ENCODE data around the gene CCL25. TPM values are rescaled to one million over a fixed set of nuclear protein-coding genes. Genes with fewer than 3 reads are reported as not detected.

The CCL25 gene, protein sequence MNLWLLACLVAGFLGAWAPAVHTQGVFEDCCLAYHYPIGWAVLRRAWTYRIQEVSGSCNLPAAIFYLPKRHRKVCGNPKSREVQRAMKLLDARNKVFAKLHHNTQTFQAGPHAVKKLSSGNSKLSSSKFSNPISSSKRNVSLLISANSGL
- total RNA-seq (2012; rRNA removed) (not detected in 2 replicates), polyA plus RNA-seq (2012; rRNA removed) (not detected in 2 replicates), Bru-seq, nascent RNA (percentile 20 among the genes with signal in this experiment), BruChase-seq, experiment 1, labeled RNA remaining after a 6-hour chase (percentile 36 among the genes with signal in this experiment), BruChase-seq, experiment 2, labeled RNA remaining after a 2-hour chase (percentile 20 among the genes with signal in this experiment)
- polyA plus RNA-seq (2012; cell fraction: cytosol; rRNA removed) = not detected in 2 replicates
- polyA plus RNA-seq (2012; cell fraction: nucleus; rRNA removed; ENCODE audit: low replicate concordance) = 0.16 and 0.25 TPM in 2 replicates
- long read RNA-seq = 0 reads

GRCh38 chr19:8052464-8052859 is at the start of gene CCL25:
CCL25 (plus strand) TSS chr19:8052760; CDS start chr19:8053050, 290 bp downstream.
- H3K14ac ChIP-seq (replicated peaks; ENCODE audit: low read depth, low read length) = no peak within 1 kb of the TSS
- CTCF ChIA-PET = no interaction called here
- peaks cover 17% of the 10 kb centered on the region; the same call in 1 of the 2 replicates for H3K27me3 ChIP-seq (ENCODE audit: control insufficient read depth, insufficient read depth, low read length)
- no peak within 1 kb of the TSS for H3K9ac ChIP-seq (ENCODE audit: low read depth, low read length)
- in situ Hi-C loops (cut with MboI; ENCODE audit: low sequenced_read_pairs) (no loop called here), intact Hi-C loops (cut with micrococcal nuclease) (no loop called here), dilution Hi-C loops (cut with HindIII; ENCODE audit: low sequenced_read_pairs, unreplicated experiment) (no loop called here)
- no peak within 1 kb of the TSS for H3K18ac ChIP-seq (ENCODE audit: low read depth, low read length)
- no peak within 1 kb of the TSS for H3K4ac ChIP-seq (ENCODE audit: low read depth, low read length)
- no peak within 1 kb of the TSS for H4K5ac ChIP-seq (ENCODE audit: low read depth, low read length)
- POLR2A ChIA-PET (ENCODE audit: unreplicated experiment) = no interaction called here
- no peak within 1 kb of the TSS for H4K91ac ChIP-seq (ENCODE audit: insufficient read depth, low read depth, low read length)
- H3K27ac ChIP-seq (ENCODE audit: insufficient read depth, low read length) = no peak within 1 kb of the TSS
- no peak within 1 kb of the TSS for H2AK9ac ChIP-seq (replicated peaks; ENCODE audit: low read depth, low read length, poor library complexity)
- H3K9me3 ChIP-seq (ENCODE audit: control insufficient read depth, insufficient read depth, low read length) = no peaks in the 10 kb centered on the region
- H2AK5ac ChIP-seq (ENCODE audit: low read depth, low read length) = no peak within 1 kb of the TSS
- H3K4me2 ChIP-seq (ENCODE audit: low read depth, low read length) = no peak within 1 kb of the TSS
- no peak within 1 kb of the TSS for H2BK5ac ChIP-seq (ENCODE audit: low read depth, low read length, poor library complexity, severe bottlenecking)
- no TSS peak for BruUV-seq (replicated peaks)
- no peaks in the 10 kb centered on the region for H4K20me1 ChIP-seq (ENCODE audit: insufficient read depth, low read length)
- no peaks in the 10 kb centered on the region for H3K9me1 ChIP-seq (ENCODE audit: insufficient read depth, low read length)
- peaks cover 2% of the 10 kb centered on the region; the same call in 1 of the 2 replicates for H3K4me1 ChIP-seq (ENCODE audit: control insufficient read depth, insufficient read depth, low read length)
- no peak within 1 kb of the TSS for H2BK15ac ChIP-seq (ENCODE audit: low read depth, low read length)
- ATAC-seq (ENCODE audit: low read depth) = no peak
- H3K56ac ChIP-seq (ENCODE audit: extremely low read depth, insufficient read depth, low read length) = no peak within 1 kb of the TSS
- no peak within 1 kb of the TSS for H2BK120ac ChIP-seq (ENCODE audit: low read depth, low read length)
- H3K79me1 ChIP-seq (ENCODE audit: low read depth in 1 of 2, low read length in 2 of 2) = no peaks in the 10 kb centered on the region
- 80% methylated on average over 1 of the region's 7 CpGs; no CpG with 5 or more reads in 1 of the 2 experiments for WGBS, 2 experiments (ENCODE audit: extremely low coverage in 2 of 2, insufficient read length in 1 of 2)
- H2BK20ac ChIP-seq (ENCODE audit: low read depth, low read length) = no peak within 1 kb of the TSS
- no peak within 1 kb of the TSS for H3K4me3 ChIP-seq (ENCODE audit: insufficient read depth, low read depth, low read length)
- H3K23ac ChIP-seq (ENCODE audit: low read depth, low read length) = no peak within 1 kb of the TSS
- H2AFZ ChIP-seq (replicated peaks; ENCODE audit: low read length, poor library complexity) = no peak within 1 kb of the TSS
- DNase-seq = no peak
- H3K36me3 ChIP-seq (ENCODE audit: control insufficient read depth, insufficient read depth, low read length) = no peaks in the 10 kb centered on the region
- H4K8ac ChIP-seq (ENCODE audit: low read depth in 2 of 2, low read length in 2 of 2) = no peak within 1 kb of the TSS
- TF ChIP-seq MXI1 (IDR thresholded peaks at IDR 0.05; ENCODE audit: borderline replicate concordance, low read depth, low read length) = no peak
- TF ChIP-seq NFE2L2 (IDR thresholded peaks at IDR 0.05; ENCODE audit: low read depth, low read length) = no peak
- no peak for TF ChIP-seq POLR2A (IDR thresholded peaks at IDR 0.05; ENCODE audit: low read depth, low read length)
- no peak for TF ChIP-seq CTCF (conservative IDR thresholded peaks at IDR 0.05; ENCODE audit: low read depth, low read length)
- TF ChIP-seq CEBPB (IDR thresholded peaks at IDR 0.05; ENCODE audit: low read depth, low read length) = no peak
- no peak for TF ChIP-seq BHLHE40 (IDR thresholded peaks at IDR 0.05; ENCODE audit: low read depth, low read length)
- no peak for TF ChIP-seq RAD21 (IDR thresholded peaks at IDR 0.05; ENCODE audit: low read length)
- TF ChIP-seq, protein P1, sequence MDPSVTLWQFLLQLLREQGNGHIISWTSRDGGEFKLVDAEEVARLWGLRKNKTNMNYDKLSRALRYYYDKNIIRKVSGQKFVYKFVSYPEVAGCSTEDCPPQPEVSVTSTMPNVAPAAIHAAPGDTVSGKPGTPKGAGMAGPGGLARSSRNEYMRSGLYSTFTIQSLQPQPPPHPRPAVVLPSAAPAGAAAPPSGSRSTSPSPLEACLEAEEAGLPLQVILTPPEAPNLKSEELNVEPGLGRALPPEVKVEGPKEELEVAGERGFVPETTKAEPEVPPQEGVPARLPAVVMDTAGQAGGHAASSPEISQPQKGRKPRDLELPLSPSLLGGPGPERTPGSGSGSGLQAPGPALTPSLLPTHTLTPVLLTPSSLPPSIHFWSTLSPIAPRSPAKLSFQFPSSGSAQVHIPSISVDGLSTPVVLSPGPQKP (IDR thresholded peaks at IDR 0.05; ENCODE audit: borderline replicate concordance, low read depth, low read length) = no peak
- no peak for TF ChIP-seq MAFK (IDR thresholded peaks at IDR 0.05; ENCODE audit: low read depth, low read length)
- TF ChIP-seq FOS (IDR thresholded peaks at IDR 0.05; ENCODE audit: low read depth, low read length) = no peak
- TF ChIP-seq USF2 (IDR thresholded peaks at IDR 0.05; ENCODE audit: low read depth, low read length) = no peak
- TF ChIP-seq CHD1 (IDR thresholded peaks at IDR 0.05; ENCODE audit: low read depth, low read length) = no peak
- TF ChIP-seq SMC3 (IDR thresholded peaks at IDR 0.05; ENCODE audit: low read depth, low read length) = no peak
- no peak for TF ChIP-seq MAZ (IDR thresholded peaks at IDR 0.05; ENCODE audit: borderline replicate concordance, low read depth, low read length)
- TF ChIP-seq RFX5 (IDR thresholded peaks at IDR 0.05; ENCODE audit: low read depth, low read length) = no peak
